ENCODE measurements around the gene TM4SF5.

The TM4SF5 gene

GRCh38 chr17:4764595-4764994, 7.1 kb upstream of the TM4SF5 start:
- no peaks in the 10 kb centered on the region for H3K4me1 ChIP-seq (ENCODE audit: insufficient read depth, low read length, poor library complexity, severe bottlenecking)
- H3K36me3 ChIP-seq (ENCODE audit: insufficient read depth, low read length) = no peaks in the 10 kb centered on the region
- H3F3A ChIP-seq (ENCODE audit: low read depth) = no peaks in the 10 kb centered on the region
- no peaks in the 10 kb centered on the region for H3K27me3 ChIP-seq (ENCODE audit: insufficient read depth, low read length, poor library complexity, severe bottlenecking)
- no peaks in the 10 kb centered on the region for H4K20me1 ChIP-seq (ENCODE audit: insufficient read depth, low read length, poor library complexity, severe bottlenecking)
- no peaks in the 10 kb centered on the region for H3K9me2 ChIP-seq (replicated peaks; ENCODE audit: low read depth, low read length)
- H3K9me3 ChIP-seq (ENCODE audit: insufficient read depth, low read depth, low read length) = no peaks in the 10 kb centered on the region
- no peak overlapping the region for H3K4me2 ChIP-seq (ENCODE audit: low read depth, low read length, poor library complexity, severe bottlenecking)
- H2AFZ ChIP-seq (ENCODE audit: low read length) = peak overlapping the region; percentile 44; the same call in 1 of the 2 replicates
- TF ChIP-seq CTCF (conservative IDR thresholded peaks at IDR 0.05; ENCODE audit: low read length) (no peak), EZH2phosphoT487 (IDR thresholded peaks at IDR 0.05; ENCODE audit: borderline replicate concordance) (no peak)
- H3K4me3 ChIP-seq (ENCODE audit: low read length, poor library complexity, severe bottlenecking) = no peak overlapping the region
- H3K9ac ChIP-seq (ENCODE audit: low read depth, low read length, poor library complexity, severe bottlenecking) = no peak overlapping the region
- H3K79me2 ChIP-seq (ENCODE audit: insufficient read depth, low read length) = no peaks in the 10 kb centered on the region

- H3K9me2 ChIP-seq (replicated peaks; ENCODE audit: low read depth, low read length) = no peaks in the 10 kb centered on the region
- no peak overlapping the region for H3K4me3 ChIP-seq (ENCODE audit: low read length, poor library complexity, severe bottlenecking)
- no peaks in the 10 kb centered on the region for H3K9me3 ChIP-seq (ENCODE audit: insufficient read depth, low read depth, low read length)
- H3K4me1 ChIP-seq (ENCODE audit: insufficient read depth, low read length, poor library complexity, severe bottlenecking) = no peaks in the 10 kb centered on the region
- H3K9ac ChIP-seq (ENCODE audit: low read depth, low read length, poor library complexity, severe bottlenecking) = no peak overlapping the region
- no peaks in the 10 kb centered on the region for H3K79me2 ChIP-seq (ENCODE audit: insufficient read depth, low read length)
- TF ChIP-seq EZH2phosphoT487 (IDR thresholded peaks at IDR 0.05; ENCODE audit: borderline replicate concordance) (no peak), CTCF (conservative IDR thresholded peaks at IDR 0.05; ENCODE audit: low read length) (no peak)
- no peaks in the 10 kb centered on the region for H4K20me1 ChIP-seq (ENCODE audit: insufficient read depth, low read length, poor library complexity, severe bottlenecking)
- H3K36me3 ChIP-seq (ENCODE audit: insufficient read depth, low read length) = no peaks in the 10 kb centered on the region
- H3F3A ChIP-seq (ENCODE audit: low read depth) = no peaks in the 10 kb centered on the region
- H3K4me2 ChIP-seq (ENCODE audit: low read depth, low read length, poor library complexity, severe bottlenecking) = no peak overlapping the region
- no peak overlapping the region for H2AFZ ChIP-seq (ENCODE audit: low read length)
- H3K27me3 ChIP-seq (ENCODE audit: insufficient read depth, low read length, poor library complexity, severe bottlenecking) = no peaks in the 10 kb centered on the region
Measured at GRCh38 chr17:4766201-4766600, 5.5 kb upstream of the TM4SF5 start.

GRCh38 chr17:4766723-4767122, 5.0 kb upstream of the TM4SF5 start:
- Histone ChIP-seq H3K4me3 (ENCODE audit: low read length, poor library complexity, severe bottlenecking) (no peak overlapping the region), H3K36me3 (ENCODE audit: insufficient read depth, low read length) (no peaks in the 10 kb centered on the region), H2AFZ (ENCODE audit: low read length) (no peak overlapping the region), H3K9me2 (replicated peaks; ENCODE audit: low read depth, low read length) (no peaks in the 10 kb centered on the region), H3K4me2 (ENCODE audit: low read depth, low read length, poor library complexity, severe bottlenecking) (no peak overlapping the region), H4K20me1 (ENCODE audit: insufficient read depth, low read length, poor library complexity, severe bottlenecking) (no peaks in the 10 kb centered on the region), H3F3A (ENCODE audit: low read depth) (no peaks in the 10 kb centered on the region), H3K27me3 (ENCODE audit: insufficient read depth, low read length, poor library complexity, severe bottlenecking) (no peaks in the 10 kb centered on the region), H3K9me3 (ENCODE audit: insufficient read depth, low read depth, low read length) (no peaks in the 10 kb centered on the region), H3K9ac (ENCODE audit: low read depth, low read length, poor library complexity, severe bottlenecking) (no peak overlapping the region), H3K4me1 (ENCODE audit: insufficient read depth, low read length, poor library complexity, severe bottlenecking) (no peaks in the 10 kb centered on the region), H3K79me2 (ENCODE audit: insufficient read depth, low read length) (no peaks in the 10 kb centered on the region)
- TF ChIP-seq CTCF (conservative IDR thresholded peaks at IDR 0.05; ENCODE audit: low read length) (no peak), EZH2phosphoT487 (IDR thresholded peaks at IDR 0.05; ENCODE audit: borderline replicate concordance) (no peak)
